ENCODE measurements around the gene GATA3. TPM values are rescaled to one million over a fixed set of nuclear protein-coding genes. Genes with fewer than 3 reads are reported as not detected.

The GATA3 gene
- total RNA-seq, 1 donor from 2014 or later = not detected

GRCh38 chr10:8065651-8066050 lies 11.2 kb downstream of the GATA3 start:
- no peak for DNase-seq (ENCODE audit: low spot score)
- H3K27me3 ChIP-seq = peaks cover 66% of the 10 kb centered on the region
- no peaks in the 10 kb centered on the region for H3K36me3 ChIP-seq
- H3K27me3 Mint-ChIP-seq (ENCODE audit: insufficient read depth, low read depth) = peaks cover 43% of the 10 kb centered on the region
- no peaks in the 10 kb centered on the region for H3K79me2 ChIP-seq (ENCODE audit: low read depth)
- no peaks in the 10 kb centered on the region for H3K9me3 Mint-ChIP-seq
- no peaks in the 10 kb centered on the region for H3K9me3 ChIP-seq (ENCODE audit: low read depth)
- H3K4me3 ChIP-seq = no peak overlapping the region
- no peak overlapping the region for H3K4me3 Mint-ChIP-seq
- no peak overlapping the region for H3K27ac ChIP-seq
- H3K4me1 ChIP-seq = peaks cover 43% of the 10 kb centered on the region
- H3F3A ChIP-seq (ENCODE audit: low read depth) = peaks cover 40% of the 10 kb centered on the region
- no peak overlapping the region for H3K4me2 ChIP-seq
- peaks cover 23% of the 10 kb centered on the region for H3K4me1 Mint-ChIP-seq
- no peaks in the 10 kb centered on the region for H3K36me3 Mint-ChIP-seq
- H4K20me1 ChIP-seq (ENCODE audit: low read depth) = peaks cover 20% of the 10 kb centered on the region
- no peak overlapping the region for H3K27ac Mint-ChIP-seq
- no peak overlapping the region for H3K9ac ChIP-seq
- TF ChIP-seq EZH2phosphoT487 (IDR thresholded peaks at IDR 0.05) = no peak
- TF ChIP-seq EZH2 (IDR thresholded peaks at IDR 0.05) = no peak
- TF ChIP-seq, protein P1, sequence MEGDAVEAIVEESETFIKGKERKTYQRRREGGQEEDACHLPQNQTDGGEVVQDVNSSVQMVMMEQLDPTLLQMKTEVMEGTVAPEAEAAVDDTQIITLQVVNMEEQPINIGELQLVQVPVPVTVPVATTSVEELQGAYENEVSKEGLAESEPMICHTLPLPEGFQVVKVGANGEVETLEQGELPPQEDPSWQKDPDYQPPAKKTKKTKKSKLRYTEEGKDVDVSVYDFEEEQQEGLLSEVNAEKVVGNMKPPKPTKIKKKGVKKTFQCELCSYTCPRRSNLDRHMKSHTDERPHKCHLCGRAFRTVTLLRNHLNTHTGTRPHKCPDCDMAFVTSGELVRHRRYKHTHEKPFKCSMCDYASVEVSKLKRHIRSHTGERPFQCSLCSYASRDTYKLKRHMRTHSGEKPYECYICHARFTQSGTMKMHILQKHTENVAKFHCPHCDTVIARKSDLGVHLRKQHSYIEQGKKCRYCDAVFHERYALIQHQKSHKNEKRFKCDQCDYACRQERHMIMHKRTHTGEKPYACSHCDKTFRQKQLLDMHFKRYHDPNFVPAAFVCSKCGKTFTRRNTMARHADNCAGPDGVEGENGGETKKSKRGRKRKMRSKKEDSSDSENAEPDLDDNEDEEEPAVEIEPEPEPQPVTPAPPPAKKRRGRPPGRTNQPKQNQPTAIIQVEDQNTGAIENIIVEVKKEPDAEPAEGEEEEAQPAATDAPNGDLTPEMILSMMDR (IDR thresholded peaks at IDR 0.05) = no peak
- no peak overlapping the region for H2AFZ ChIP-seq (replicated peaks)

DNA sequence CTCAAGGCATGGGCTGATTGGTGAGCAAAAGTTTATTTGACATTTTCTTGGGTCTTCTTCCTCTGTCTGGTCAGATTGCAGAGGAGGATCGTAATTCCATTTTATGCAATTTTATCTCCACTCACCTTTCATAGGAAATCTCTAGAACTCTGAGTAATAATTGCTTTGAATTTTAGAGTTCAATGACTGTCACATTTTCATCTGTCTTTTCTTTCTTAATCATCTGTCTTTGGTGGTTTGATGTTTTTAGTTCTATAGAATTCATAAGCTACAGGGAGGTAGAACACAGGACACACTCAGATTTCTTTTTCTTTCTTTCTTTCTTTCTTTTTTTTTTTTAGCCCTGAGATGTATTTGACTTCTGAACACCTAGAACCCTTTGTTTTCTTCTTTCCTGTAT lies 11.6 kb downstream of the GATA3 start:
- peaks cover 38% of the 10 kb centered on the region for H3K4me1 ChIP-seq
- no peak overlapping the region for H3K4me2 ChIP-seq
- peaks cover 35% of the 10 kb centered on the region for H3F3A ChIP-seq (ENCODE audit: low read depth)
- no peak overlapping the region for H3K4me3 Mint-ChIP-seq
- no peaks in the 10 kb centered on the region for H3K79me2 ChIP-seq (ENCODE audit: low read depth)
- TF ChIP-seq, protein P1 (IDR thresholded peaks at IDR 0.05) = no peak
- no peaks in the 10 kb centered on the region for H3K36me3 ChIP-seq
- H3K9ac ChIP-seq = no peak overlapping the region
- H3K36me3 Mint-ChIP-seq = no peaks in the 10 kb centered on the region
- H3K27ac ChIP-seq = no peak overlapping the region
- peaks cover 62% of the 10 kb centered on the region for H3K27me3 ChIP-seq
- no peaks in the 10 kb centered on the region for H3K9me3 Mint-ChIP-seq
- no peak overlapping the region for H2AFZ ChIP-seq (replicated peaks)
- H3K27ac Mint-ChIP-seq = no peak overlapping the region
- no peak for DNase-seq (ENCODE audit: low spot score)
- H3K9me3 ChIP-seq (ENCODE audit: low read depth) = no peaks in the 10 kb centered on the region
- H3K4me1 Mint-ChIP-seq = peaks cover 19% of the 10 kb centered on the region
- H4K20me1 ChIP-seq (ENCODE audit: low read depth) = peaks cover 15% of the 10 kb centered on the region
- H3K27me3 Mint-ChIP-seq (ENCODE audit: insufficient read depth, low read depth) = peaks cover 38% of the 10 kb centered on the region
- H3K4me3 ChIP-seq = no peak overlapping the region

GRCh38 chr10:8066797-8067196 lies 12.3 kb downstream of the GATA3 start:
- no peak overlapping the region for H3K4me3 Mint-ChIP-seq
- H3K4me1 Mint-ChIP-seq = peaks cover 15% of the 10 kb centered on the region
- peaks cover 13% of the 10 kb centered on the region for H4K20me1 ChIP-seq (ENCODE audit: low read depth)
- H2AFZ ChIP-seq (replicated peaks) = no peak overlapping the region
- no peak for DNase-seq (ENCODE audit: low spot score)
- no peak overlapping the region for H3K27ac Mint-ChIP-seq
- no peaks in the 10 kb centered on the region for H3K79me2 ChIP-seq (ENCODE audit: low read depth)
- peaks cover 28% of the 10 kb centered on the region for H3F3A ChIP-seq (ENCODE audit: low read depth)
- TF ChIP-seq EZH2phosphoT487 (IDR thresholded peaks at IDR 0.05) (no peak), EZH2 (IDR thresholded peaks at IDR 0.05) (no peak)
- TF ChIP-seq, protein P1 (IDR thresholded peaks at IDR 0.05) = no peak
- H3K27me3 ChIP-seq = peaks cover 55% of the 10 kb centered on the region
- no peak overlapping the region for H3K4me3 ChIP-seq
- no peak overlapping the region for H3K4me2 ChIP-seq
- no peaks in the 10 kb centered on the region for H3K9me3 Mint-ChIP-seq
- no peaks in the 10 kb centered on the region for H3K9me3 ChIP-seq (ENCODE audit: low read depth)
- no peaks in the 10 kb centered on the region for H3K36me3 ChIP-seq
- H3K27ac ChIP-seq = no peak overlapping the region
- no peak overlapping the region for H3K9ac ChIP-seq
- peaks cover 31% of the 10 kb centered on the region for H3K4me1 ChIP-seq
- no peaks in the 10 kb centered on the region for H3K36me3 Mint-ChIP-seq
- peaks cover 34% of the 10 kb centered on the region for H3K27me3 Mint-ChIP-seq (ENCODE audit: insufficient read depth, low read depth)

Data from neural progenitor cell (in vitro differentiated cells).